Measurements from ENCODE around the gene SLC4A9. TPM values are rescaled to one million over a fixed set of nuclear protein-coding genes. Genes with fewer than 3 reads are reported as not detected.

The SLC4A9 gene
- total RNA-seq, 2 experiments from 2014 or later: 0.07 to 0.35 TPM

DNA sequence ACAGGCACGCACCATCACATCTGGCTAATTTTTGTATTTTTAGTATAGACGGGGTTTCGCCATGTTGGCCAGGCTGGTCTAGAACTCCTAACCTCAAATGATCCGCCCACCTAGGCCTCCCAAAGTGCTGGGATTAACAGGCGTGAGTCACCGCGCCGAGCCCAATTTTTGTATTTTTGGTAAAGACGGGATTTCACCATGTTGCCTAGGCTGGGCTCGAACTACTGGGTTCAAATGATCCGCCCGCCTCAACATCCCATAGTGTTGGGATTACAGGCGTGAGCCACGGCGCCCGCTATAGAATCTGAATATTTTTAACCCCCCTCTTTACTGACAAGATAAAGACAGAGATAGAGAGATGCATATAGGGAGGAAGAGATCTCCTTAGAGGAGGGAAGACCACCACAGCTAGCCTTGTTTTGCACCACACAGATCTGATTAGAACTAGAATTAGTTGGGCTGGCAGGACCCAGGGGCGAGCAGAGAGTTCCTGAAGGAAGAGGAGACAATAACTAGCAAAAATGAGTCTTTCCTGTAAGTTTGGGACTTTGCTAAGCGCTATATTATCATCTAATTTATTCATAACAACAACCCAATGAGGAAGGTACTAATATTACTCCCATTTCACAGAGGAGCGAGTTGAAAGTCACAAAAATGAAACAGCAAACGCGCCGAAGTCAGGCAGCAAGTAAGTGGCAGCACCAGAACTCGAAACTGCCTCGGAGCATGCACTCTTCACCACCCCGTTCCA is 40.2 kb downstream of the SLC4A9 start:
- Mint-ChIP-seq H3K36me3 (peaks cover 13% of the 10 kb centered on the region), H3K4me3 (no peak overlapping the region), H3K4me1 (peaks cover 30% of the 10 kb centered on the region), H3K9me3 (ENCODE audit: low read depth) (no peaks in the 10 kb centered on the region), H3K27ac (no peak overlapping the region), H3K27me3 (no peaks in the 10 kb centered on the region)
- CTCF ChIA-PET: interaction anchor here (0.7 to 3.5 kb wide), 8 partner anchors 27 to 311 kb away, joined by 3 to 13 read pairs (median 4); partner anchors contain the start of genes EIF4EBP3, IK, NDUFA2 and ZMAT2
- no peak for ATAC-seq
- DNase-seq: no peak

DNA sequence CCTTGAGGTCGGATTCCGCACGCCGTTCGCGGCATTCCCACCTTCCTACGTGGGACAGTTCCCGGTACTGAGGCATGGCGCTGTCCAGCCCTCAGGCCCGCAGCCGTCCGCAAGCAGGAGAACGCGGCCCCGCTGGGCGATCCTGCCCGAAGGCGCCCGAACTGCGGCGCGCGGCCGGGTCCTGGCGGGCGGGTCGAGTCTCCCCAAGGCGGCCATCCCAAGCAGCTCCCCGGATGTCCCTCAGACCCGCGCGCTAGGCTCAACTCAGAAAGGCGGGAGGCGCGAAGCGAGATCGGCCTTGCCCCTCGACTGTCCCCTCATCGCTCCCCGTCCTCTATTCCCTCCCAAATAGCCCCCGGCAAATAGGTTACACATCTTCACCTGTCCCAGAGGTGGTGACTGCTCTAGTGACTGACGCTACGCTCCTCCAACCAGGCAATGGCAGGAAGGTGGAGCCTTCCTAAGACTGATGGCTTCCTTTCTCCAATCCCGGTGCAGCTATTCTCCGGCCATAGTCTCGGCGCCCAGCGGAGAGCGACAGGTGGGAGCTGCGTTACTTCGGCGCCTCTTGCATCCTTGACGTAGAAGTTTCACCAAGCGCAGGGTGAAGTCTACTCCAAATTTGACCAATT is 40.9 kb downstream of the SLC4A9 start:
- H3K27ac Mint-ChIP-seq: no peak overlapping the region
- no peaks in the 10 kb centered on the region for H3K9me3 Mint-ChIP-seq (ENCODE audit: low read depth)
- H3K4me3 Mint-ChIP-seq: no peak overlapping the region
- H3K4me1 Mint-ChIP-seq: peaks cover 32% of the 10 kb centered on the region
- peaks cover 15% of the 10 kb centered on the region for H3K36me3 Mint-ChIP-seq
- CTCF ChIA-PET: interaction anchor here (0.7 to 3.5 kb wide), 11 partner anchors 8 to 319 kb away, joined by 3 to 13 read pairs (median 4); partner anchors contain the start of genes EIF4EBP3, IK, NDUFA2 and SRA1
- H3K27me3 Mint-ChIP-seq: no peaks in the 10 kb centered on the region
- DNase-seq: peak; percentile 93
- peak; percentile 77 for ATAC-seq

DNA sequence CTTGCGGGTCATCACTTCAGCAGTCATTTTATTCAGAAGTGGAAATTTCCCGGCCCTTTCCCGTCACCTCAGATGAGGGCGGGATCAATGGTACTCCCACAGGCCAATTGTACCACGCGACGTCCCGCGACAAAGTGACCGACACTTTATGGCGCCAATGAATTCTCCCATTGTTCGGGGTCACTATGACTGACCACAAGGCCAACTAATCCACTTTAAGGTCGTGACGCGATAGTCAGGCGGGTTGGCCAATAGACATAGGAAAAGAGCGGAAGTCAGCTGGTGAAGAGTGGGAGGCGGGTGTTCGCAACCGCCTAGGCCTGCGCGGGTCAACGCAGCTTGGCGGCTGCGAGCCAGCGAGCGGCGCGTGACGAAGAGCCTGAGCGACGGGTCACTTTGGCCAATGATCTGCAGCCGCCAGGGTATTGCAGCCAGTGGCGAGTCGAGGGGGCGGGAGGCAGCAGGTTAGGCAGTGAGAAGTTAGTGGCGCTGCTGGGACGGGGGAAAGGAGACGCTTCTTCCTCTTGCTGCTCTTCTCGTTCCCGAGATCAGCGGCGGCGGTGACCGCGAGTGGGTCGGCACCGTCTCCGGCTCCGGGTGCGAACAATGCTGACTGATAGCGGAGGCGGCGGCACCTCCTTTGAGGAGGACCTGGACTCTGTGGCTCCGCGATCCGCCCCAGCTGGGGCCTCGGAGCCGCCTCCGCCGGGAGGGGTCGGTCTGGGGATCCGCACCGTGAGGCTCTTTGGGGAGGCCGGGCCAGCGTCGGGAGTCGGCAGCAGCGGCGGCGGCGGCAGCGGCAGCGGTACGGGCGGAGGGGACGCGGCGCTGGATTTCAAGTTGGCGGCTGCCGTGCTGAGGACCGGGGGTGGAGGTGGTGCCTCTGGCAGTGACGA is 41.6 kb downstream of the SLC4A9 start, which contains the start of gene ANKHD1:
Gene ANKHD1, plus strand, starts transcription at position 472 of the 896 bp plus-strand sequence. Its CDS starts 135 bp downstream, at position 607.
- Mint-ChIP-seq H3K27ac (no peak within 1 kb of the TSS), H3K4me3 (no peak within 1 kb of the TSS), H3K4me1 (peaks cover 36% of the 10 kb centered on the region), H3K36me3 (peaks cover 18% of the 10 kb centered on the region), H3K27me3 (no peaks in the 10 kb centered on the region), H3K9me3 (ENCODE audit: low read depth) (no peaks in the 10 kb centered on the region)
- CTCF ChIA-PET: interaction anchor here (0.7 to 3.5 kb wide), 13 partner anchors 9 to 318 kb away, joined by 3 to 13 read pairs (median 4); partner anchors contain the start of genes CD14, EIF4EBP3, IK and NDUFA2
- ATAC-seq: peak; percentile 85
- peak; percentile 99 for DNase-seq

DNA sequence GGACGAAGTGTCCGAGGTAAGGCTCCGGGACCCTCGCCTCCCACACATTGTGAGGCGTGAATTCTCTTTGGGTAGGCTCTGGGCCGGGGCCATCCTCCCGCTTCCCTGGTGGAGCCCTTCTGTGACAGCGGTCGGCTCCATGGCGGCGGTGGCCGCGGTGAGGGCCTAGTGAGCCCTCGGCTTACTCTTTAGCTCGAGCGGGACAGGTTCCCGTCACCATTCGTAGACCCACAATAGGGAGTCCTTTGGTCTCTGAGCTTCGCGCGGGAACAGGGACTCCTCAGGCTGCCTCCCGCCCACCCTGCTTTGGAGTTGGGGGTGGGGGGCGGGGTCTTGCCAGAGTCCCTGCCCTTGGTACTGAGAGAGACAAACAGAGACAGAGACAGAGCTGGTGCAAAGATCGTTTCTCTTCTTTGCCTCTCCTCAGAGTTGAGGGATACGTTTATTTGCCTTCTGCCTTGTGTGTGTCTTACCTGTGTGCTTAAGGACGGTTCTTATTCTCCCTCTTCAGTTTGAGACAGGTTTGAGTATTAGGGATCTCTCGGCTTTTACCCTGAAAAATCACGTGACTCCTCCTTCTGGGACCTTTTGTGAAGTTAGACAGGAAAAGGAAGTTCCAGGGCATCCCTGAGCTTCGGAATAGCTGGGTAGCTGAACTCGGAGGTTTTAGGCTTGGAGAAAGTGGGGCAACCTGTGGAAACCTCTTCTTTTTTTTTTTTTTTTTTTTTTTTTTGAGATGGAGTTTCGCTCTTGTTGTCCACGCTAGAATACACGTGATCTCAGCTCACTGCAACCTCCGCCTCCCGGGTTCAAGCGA is 42.5 kb downstream of the SLC4A9 start:
- Mint-ChIP-seq H3K27me3 (no peaks in the 10 kb centered on the region), H3K36me3 (peaks cover 18% of the 10 kb centered on the region), H3K27ac (no peak overlapping the region), H3K4me1 (peaks cover 36% of the 10 kb centered on the region), H3K4me3 (no peak overlapping the region), H3K9me3 (ENCODE audit: low read depth) (no peaks in the 10 kb centered on the region)
- DNase-seq (peak; percentile 72), ATAC-seq (peak; percentile 1)
- CTCF ChIA-PET: interaction anchor here (0.8 to 3.5 kb wide), 7 partner anchors 12 to 323 kb away, joined by 3 to 13 read pairs (median 4); partner anchors contain the start of genes CD14, IK and NDUFA2

DNA sequence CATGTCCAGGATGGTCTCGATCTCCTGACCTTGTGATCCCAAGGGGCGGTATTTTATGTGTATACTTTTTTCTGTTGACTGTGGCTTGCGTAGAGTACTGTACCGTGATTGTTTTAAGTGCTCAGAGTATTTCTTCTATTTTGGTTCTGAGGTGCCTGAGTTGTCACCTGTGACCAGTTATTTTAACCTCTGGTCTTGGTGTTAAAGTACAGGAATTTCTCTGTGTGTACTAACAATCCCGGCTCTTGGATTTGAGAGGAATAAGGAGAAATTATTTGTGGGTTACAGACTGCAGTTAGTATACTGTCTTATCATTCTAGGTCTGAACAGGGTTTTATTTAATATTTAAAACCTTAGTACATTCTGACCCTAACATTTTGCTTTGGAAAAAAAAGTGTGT is 43.6 kb downstream of the SLC4A9 start:
- peaks cover 21% of the 10 kb centered on the region for H3K36me3 Mint-ChIP-seq
- no peaks in the 10 kb centered on the region for H3K27me3 Mint-ChIP-seq
- peaks cover 39% of the 10 kb centered on the region for H3K4me1 Mint-ChIP-seq
- H3K27ac Mint-ChIP-seq: no peak overlapping the region
- ATAC-seq (no peak), DNase-seq (no peak)
- H3K4me3 Mint-ChIP-seq: no peak overlapping the region
- CTCF ChIA-PET: interaction anchor here (1.0 to 1.5 kb wide), 4 partner anchors 31 to 244 kb away, joined by 3 to 5 read pairs (median 4); partner anchors contain the start of genes CD14, IK and NDUFA2
- H3K9me3 Mint-ChIP-seq (ENCODE audit: low read depth): no peaks in the 10 kb centered on the region

DNA sequence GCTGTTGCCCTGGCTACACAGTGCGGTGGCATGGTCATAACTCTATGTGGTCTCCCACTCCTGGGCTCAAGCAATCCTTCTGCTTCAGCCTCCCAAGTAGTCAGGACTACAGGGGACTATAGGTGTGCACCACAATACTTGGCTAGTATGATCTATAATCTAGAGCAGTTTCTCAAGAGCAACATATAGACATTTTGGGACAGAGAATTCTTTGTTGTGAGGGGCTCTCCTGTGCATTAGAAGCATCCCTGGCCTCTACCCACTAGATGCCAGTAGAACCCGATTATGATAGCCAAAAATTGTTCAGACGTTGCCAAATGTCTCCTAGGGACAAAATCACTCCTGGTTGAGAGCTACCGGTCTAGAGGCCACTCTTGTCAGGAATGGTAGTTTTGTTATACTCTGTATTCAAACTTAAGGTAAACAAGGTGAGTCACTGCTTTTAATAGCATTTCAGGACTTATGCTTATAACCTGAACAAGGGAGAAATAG is 48.8 kb downstream of the SLC4A9 start:
- Mint-ChIP-seq H3K36me3 (peaks cover 20% of the 10 kb centered on the region), H3K27ac (no peak overlapping the region)

DNA sequence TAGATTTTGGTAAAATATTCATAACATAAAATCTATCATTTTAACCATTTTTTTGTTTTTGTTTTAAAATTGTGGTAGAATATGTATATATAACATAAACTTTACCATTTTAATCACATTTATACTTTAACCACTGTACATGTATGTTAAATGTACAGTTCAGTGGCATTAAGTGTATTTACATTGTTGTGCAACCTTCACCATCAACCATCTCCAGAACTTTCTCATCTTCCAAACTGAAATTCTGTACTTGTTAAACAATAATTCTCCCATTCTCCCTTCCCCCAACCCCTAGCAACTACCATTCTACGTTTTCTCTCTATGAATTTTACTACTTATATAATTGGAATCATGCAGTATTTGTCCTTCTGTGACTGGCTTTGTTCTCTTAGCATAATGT is 53.2 kb downstream of the SLC4A9 start:
- CTCF ChIA-PET: no interaction called here
- Mint-ChIP-seq H3K9me3 (ENCODE audit: low read depth) (no peaks in the 10 kb centered on the region), H3K27ac (no peak overlapping the region), H3K27me3 (no peaks in the 10 kb centered on the region), H3K4me3 (no peak overlapping the region), H3K4me1 (peaks cover 11% of the 10 kb centered on the region), H3K36me3 (peaks cover 18% of the 10 kb centered on the region)
- DNase-seq (no peak), ATAC-seq (no peak)

More for the DNA sequence above, 48.8 kb downstream of the SLC4A9 start:
- H3K4me3 Mint-ChIP-seq: no peak overlapping the region
- DNase-seq (no peak), ATAC-seq (no peak)
- no peaks in the 10 kb centered on the region for H3K27me3 Mint-ChIP-seq
- CTCF ChIA-PET: no interaction called here
- peaks cover 29% of the 10 kb centered on the region for H3K4me1 Mint-ChIP-seq
- H3K9me3 Mint-ChIP-seq (ENCODE audit: low read depth): no peaks in the 10 kb centered on the region

DNA sequence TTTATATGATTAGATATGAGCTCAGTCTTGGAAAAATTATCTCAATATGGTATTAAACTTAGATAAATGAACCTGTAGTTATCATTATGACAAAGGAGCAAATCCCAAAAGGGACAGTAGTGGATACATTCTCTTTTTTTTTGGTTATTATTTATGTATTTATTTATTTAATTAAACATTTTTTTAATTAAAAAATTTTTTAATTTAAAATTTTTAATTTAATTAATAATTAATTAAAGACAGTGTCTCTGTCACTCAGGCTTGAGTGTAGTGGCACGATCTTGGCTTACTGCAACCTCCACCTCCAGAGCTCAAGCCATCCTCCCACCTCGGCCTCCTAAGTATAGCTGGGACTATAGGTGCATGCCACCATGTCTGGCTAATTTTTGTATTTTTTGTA is 57.2 kb downstream of the SLC4A9 start:
- Mint-ChIP-seq H3K36me3 (peaks cover 30% of the 10 kb centered on the region), H3K4me1 (peaks cover 27% of the 10 kb centered on the region), H3K9me3 (ENCODE audit: low read depth) (no peaks in the 10 kb centered on the region), H3K4me3 (no peak overlapping the region), H3K27me3 (no peaks in the 10 kb centered on the region), H3K27ac (no peak overlapping the region)
- ATAC-seq (no peak), DNase-seq (no peak)
- CTCF ChIA-PET: no interaction called here

DNA sequence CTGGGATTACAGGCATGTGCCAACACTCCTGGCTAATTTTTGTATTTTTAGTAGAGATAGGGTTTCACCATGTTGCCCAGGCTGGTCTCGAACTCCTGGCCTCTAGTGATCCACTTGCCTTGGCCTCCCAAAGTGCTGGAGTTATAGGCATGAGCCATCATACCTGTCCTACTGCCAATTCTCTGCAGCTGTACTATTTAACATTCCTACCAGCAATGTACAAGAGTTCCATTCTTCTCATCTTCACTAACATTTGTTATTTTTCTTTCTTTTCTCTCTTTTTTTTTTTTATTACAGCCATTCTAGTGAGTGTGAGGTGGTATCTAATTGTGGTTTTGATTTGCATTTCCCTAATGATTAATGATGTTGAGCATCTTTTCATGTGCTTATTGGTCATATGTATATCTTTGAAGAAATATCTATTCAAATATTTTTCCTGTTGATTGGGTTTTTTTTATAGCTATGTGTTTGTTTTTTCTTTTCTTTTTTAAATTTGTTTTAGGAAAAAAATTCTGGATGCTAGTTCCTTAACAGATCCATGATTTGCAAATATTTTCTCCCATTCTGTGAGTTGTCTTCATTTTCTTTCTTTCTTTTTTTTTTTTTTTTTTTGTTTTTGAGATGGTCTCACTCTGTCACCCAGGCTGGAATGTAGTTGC is 59.0 kb downstream of the SLC4A9 start:
- no peak overlapping the region for H3K4me3 Mint-ChIP-seq
- CTCF ChIA-PET: no interaction called here
- no peaks in the 10 kb centered on the region for H3K9me3 Mint-ChIP-seq (ENCODE audit: low read depth)
- peaks cover 31% of the 10 kb centered on the region for H3K4me1 Mint-ChIP-seq
- no peaks in the 10 kb centered on the region for H3K27me3 Mint-ChIP-seq
- no peak overlapping the region for H3K27ac Mint-ChIP-seq
- ATAC-seq (no peak), DNase-seq (no peak)
- peaks cover 36% of the 10 kb centered on the region for H3K36me3 Mint-ChIP-seq

DNA sequence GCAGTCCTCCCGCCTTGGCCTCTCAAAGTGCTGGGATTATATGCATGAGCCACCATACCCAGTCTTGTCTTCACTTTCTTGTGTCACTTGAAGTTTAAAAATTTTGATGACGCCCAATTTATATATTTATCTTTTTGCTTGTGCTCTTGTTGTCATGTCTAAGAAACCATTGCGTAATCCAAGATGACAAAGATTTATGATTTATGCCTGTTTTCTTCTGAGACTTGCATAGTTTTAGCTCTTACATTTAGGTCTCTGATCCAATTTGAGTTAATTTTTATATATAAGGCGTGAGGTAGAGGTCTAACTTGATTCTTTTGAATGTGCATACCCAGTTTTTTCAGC is 60.2 kb downstream of the SLC4A9 start:
- Mint-ChIP-seq H3K36me3 (peaks cover 37% of the 10 kb centered on the region), H3K4me3 (no peak overlapping the region), H3K27ac (no peak overlapping the region), H3K9me3 (ENCODE audit: low read depth) (no peaks in the 10 kb centered on the region), H3K4me1 (peaks cover 31% of the 10 kb centered on the region), H3K27me3 (no peaks in the 10 kb centered on the region)
- CTCF ChIA-PET: no interaction called here
- ATAC-seq (no peak), DNase-seq (no peak)

DNA sequence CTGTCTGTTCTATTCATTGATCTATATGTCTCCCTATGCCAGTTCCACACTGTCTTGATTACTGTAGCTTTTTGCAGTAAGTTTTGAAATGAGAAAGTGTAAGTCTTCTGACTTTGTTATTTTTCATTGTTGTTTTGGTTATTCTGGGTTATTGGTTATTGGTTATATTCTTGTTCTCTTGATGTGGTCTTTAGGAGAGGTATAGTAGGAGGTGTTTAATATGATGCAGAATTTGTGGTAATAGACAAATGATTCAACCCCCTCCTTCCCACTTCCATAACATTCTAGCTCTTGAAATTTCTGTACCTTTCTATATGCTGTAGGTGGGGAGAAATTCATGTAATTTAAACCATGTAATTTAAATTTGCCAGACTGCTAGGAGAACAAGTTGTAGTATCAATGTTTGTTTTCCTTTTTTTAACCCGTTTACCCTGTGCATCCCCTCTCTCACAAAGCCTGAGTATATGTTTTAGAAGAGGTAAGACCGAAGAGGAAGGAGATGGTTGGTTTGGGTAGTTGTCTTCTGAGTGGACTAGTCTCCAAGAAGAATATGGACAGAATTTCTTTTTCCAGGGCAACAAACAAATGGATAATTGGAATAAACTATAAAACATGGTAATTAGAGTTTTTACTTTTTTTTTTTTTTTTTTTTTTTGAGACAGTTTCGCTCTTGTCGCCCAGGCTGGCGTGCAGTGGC is 60.8 kb downstream of the SLC4A9 start:
- Mint-ChIP-seq H3K27ac (no peak overlapping the region), H3K36me3 (peaks cover 40% of the 10 kb centered on the region), H3K9me3 (ENCODE audit: low read depth) (no peaks in the 10 kb centered on the region), H3K4me1 (peaks cover 31% of the 10 kb centered on the region), H3K4me3 (no peak overlapping the region), H3K27me3 (no peaks in the 10 kb centered on the region)
- ATAC-seq (no peak), DNase-seq (no peak)
- CTCF ChIA-PET: no interaction called here

Measured in activated CD8-positive, alpha-beta memory T cell treated with anti-CD3 and anti-CD28 coated beads, Interleukin-2, amount 10 ng/mL, durations not matched to agents 7 days and 5 days (primary cell).